ENCODE results near the gene EHD1. TPM values are rescaled to one million over a fixed set of nuclear protein-coding genes. Genes with fewer than 3 reads are reported as not detected.
A peak's percentile ranks its signal among the peaks of the same experiment; 100 is the strongest.

The EHD1 gene
- total and polyA plus RNA-seq, 2 of the 4 experiments (the other 2 are of a cell fraction): 107 to 209 TPM

DNA sequence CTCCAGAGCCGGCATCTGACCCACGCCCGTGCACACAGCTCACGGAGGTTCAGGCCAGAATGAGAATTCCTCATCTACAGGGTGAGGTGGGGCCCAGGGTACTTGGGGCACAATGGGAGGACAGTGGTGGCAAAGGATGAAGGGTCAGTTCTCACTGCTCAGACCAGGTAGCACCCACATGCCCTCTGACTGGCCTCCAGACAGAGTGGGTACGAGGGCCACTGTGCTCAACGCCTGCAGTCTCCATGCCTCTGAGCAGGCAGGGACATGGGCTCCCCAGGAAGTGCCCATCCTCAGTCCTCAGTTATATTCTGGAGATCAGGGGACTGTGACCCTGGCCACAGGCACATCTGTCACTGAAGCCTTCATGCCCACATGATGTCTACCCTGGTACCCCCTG, 20.9 kb downstream of the EHD1 start:
- DNase-seq: no peak
- H3K9ac ChIP-seq (ENCODE audit: low read depth, low read length): no peak overlapping the region
- in situ Hi-C loops (cut with MboI; ENCODE audit: low sequenced_read_pairs): no loop called here
- H2BK20ac ChIP-seq (ENCODE audit: low read depth, low read length): no peak overlapping the region
- peaks cover 11% of the 10 kb centered on the region for H4K20me1 ChIP-seq (ENCODE audit: insufficient read depth, low read length)
- H2AK9ac ChIP-seq (replicated peaks; ENCODE audit: low read depth, low read length, poor library complexity): peak overlapping the region; percentile 6
- H4K5ac ChIP-seq (ENCODE audit: low read depth, low read length): no peak overlapping the region
- peaks cover 33 to 85% of the 10 kb centered on the region in 2 experiments for H3K79me1 ChIP-seq (ENCODE audit: low read depth in 1 of 2, low read length in 2 of 2)
- no peak overlapping the region for H3K4me2 ChIP-seq (ENCODE audit: low read depth, low read length)
- peak overlapping the region; percentile 47 for H2AK5ac ChIP-seq (ENCODE audit: low read depth, low read length)
- dilution Hi-C loops (cut with HindIII; ENCODE audit: low sequenced_read_pairs, unreplicated experiment): no loop called here
- H3K36me3 ChIP-seq (ENCODE audit: control insufficient read depth, insufficient read depth, low read length): peaks cover 52% of the 10 kb centered on the region
- H3K4me3 ChIP-seq (ENCODE audit: insufficient read depth, low read depth, low read length): no peak overlapping the region
- no peak for ATAC-seq (ENCODE audit: low read depth)
- H2BK5ac ChIP-seq (ENCODE audit: low read depth, low read length, poor library complexity, severe bottlenecking): no peak overlapping the region
- no peak for TF ChIP-seq CHD1 (IDR thresholded peaks at IDR 0.05; ENCODE audit: low read depth, low read length)
- TF ChIP-seq RCOR1 (IDR thresholded peaks at IDR 0.05; ENCODE audit: insufficient replicate concordance, low read length): no peak
- no peak for TF ChIP-seq FOS (IDR thresholded peaks at IDR 0.05; ENCODE audit: low read depth, low read length)
- TF ChIP-seq, protein P1, sequence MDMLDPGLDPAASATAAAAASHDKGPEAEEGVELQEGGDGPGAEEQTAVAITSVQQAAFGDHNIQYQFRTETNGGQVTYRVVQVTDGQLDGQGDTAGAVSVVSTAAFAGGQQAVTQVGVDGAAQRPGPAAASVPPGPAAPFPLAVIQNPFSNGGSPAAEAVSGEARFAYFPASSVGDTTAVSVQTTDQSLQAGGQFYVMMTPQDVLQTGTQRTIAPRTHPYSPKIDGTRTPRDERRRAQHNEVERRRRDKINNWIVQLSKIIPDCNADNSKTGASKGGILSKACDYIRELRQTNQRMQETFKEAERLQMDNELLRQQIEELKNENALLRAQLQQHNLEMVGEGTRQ (IDR thresholded peaks at IDR 0.05; ENCODE audit: low read depth, low read length): no peak
- no peak for TF ChIP-seq MAZ (IDR thresholded peaks at IDR 0.05; ENCODE audit: borderline replicate concordance, low read depth, low read length)
- no peak for TF ChIP-seq RAD21 (IDR thresholded peaks at IDR 0.05; ENCODE audit: low read length)
- TF ChIP-seq NFE2L2 (IDR thresholded peaks at IDR 0.05; ENCODE audit: low read depth, low read length): no peak
- no peak for TF ChIP-seq MXI1 (IDR thresholded peaks at IDR 0.05; ENCODE audit: borderline replicate concordance, low read depth, low read length)
- TF ChIP-seq CEBPB (IDR thresholded peaks at IDR 0.05; ENCODE audit: low read depth, low read length): no peak
- TF ChIP-seq, protein P2, sequence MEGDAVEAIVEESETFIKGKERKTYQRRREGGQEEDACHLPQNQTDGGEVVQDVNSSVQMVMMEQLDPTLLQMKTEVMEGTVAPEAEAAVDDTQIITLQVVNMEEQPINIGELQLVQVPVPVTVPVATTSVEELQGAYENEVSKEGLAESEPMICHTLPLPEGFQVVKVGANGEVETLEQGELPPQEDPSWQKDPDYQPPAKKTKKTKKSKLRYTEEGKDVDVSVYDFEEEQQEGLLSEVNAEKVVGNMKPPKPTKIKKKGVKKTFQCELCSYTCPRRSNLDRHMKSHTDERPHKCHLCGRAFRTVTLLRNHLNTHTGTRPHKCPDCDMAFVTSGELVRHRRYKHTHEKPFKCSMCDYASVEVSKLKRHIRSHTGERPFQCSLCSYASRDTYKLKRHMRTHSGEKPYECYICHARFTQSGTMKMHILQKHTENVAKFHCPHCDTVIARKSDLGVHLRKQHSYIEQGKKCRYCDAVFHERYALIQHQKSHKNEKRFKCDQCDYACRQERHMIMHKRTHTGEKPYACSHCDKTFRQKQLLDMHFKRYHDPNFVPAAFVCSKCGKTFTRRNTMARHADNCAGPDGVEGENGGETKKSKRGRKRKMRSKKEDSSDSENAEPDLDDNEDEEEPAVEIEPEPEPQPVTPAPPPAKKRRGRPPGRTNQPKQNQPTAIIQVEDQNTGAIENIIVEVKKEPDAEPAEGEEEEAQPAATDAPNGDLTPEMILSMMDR (conservative IDR thresholded peaks at IDR 0.05; ENCODE audit: low read depth, low read length): no peak
- no peak for TF ChIP-seq RFX5 (IDR thresholded peaks at IDR 0.05; ENCODE audit: low read depth, low read length)
- no peak for TF ChIP-seq POLR2A (IDR thresholded peaks at IDR 0.05; ENCODE audit: low read depth, low read length)
- TF ChIP-seq SMC3 (IDR thresholded peaks at IDR 0.05; ENCODE audit: low read depth, low read length): no peak
- no peak for TF ChIP-seq MAFK (IDR thresholded peaks at IDR 0.05; ENCODE audit: low read depth, low read length)
- TF ChIP-seq, protein P3, sequence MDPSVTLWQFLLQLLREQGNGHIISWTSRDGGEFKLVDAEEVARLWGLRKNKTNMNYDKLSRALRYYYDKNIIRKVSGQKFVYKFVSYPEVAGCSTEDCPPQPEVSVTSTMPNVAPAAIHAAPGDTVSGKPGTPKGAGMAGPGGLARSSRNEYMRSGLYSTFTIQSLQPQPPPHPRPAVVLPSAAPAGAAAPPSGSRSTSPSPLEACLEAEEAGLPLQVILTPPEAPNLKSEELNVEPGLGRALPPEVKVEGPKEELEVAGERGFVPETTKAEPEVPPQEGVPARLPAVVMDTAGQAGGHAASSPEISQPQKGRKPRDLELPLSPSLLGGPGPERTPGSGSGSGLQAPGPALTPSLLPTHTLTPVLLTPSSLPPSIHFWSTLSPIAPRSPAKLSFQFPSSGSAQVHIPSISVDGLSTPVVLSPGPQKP (IDR thresholded peaks at IDR 0.05; ENCODE audit: borderline replicate concordance, low read depth, low read length): no peak
- TF ChIP-seq BHLHE40 (IDR thresholded peaks at IDR 0.05; ENCODE audit: low read depth, low read length): no peak
- H2AFZ ChIP-seq (replicated peaks; ENCODE audit: low read length, poor library complexity): no peak overlapping the region
- peak overlapping the region; percentile 9; the same call in 1 of the 3 replicates for H2BK15ac ChIP-seq (ENCODE audit: low read depth, low read length)
- H3K23ac ChIP-seq (ENCODE audit: low read depth, low read length): no peak overlapping the region; the same call in 1 of the 2 replicates
- H3K18ac ChIP-seq (ENCODE audit: low read depth, low read length): no peak overlapping the region
- 100% methylated on average over 1 of the region's 6 CpGs; no CpG with 5 or more reads in 1 of the 2 experiments for WGBS, 2 experiments (ENCODE audit: extremely low coverage in 2 of 2, insufficient read length in 1 of 2)
- H3K4me1 ChIP-seq (ENCODE audit: control insufficient read depth, insufficient read depth, low read length): peaks cover 29% of the 10 kb centered on the region
- H4K91ac ChIP-seq (ENCODE audit: insufficient read depth, low read depth, low read length): no peak overlapping the region
- no peaks in the 10 kb centered on the region for H3K27me3 ChIP-seq (ENCODE audit: control insufficient read depth, insufficient read depth, low read length)
- BruUV-seq (replicated peaks): no TSS peak
- H4K8ac ChIP-seq (ENCODE audit: low read depth in 2 of 2, low read length in 2 of 2): peak overlapping the region in 1 of 2 experiments; percentile 8; a peak in 1 of 4 replicates
- H3K56ac ChIP-seq (ENCODE audit: extremely low read depth, insufficient read depth, low read length): no peak overlapping the region
- peak overlapping the region; percentile 5; the same call in 1 of the 2 replicates for H2BK120ac ChIP-seq (ENCODE audit: low read depth, low read length)
- intact Hi-C loops (cut with micrococcal nuclease): no loop called here
- peak overlapping the region; percentile 3; the same call in 1 of the 2 replicates for H3K14ac ChIP-seq (replicated peaks; ENCODE audit: low read depth, low read length)
- no peaks in the 10 kb centered on the region for H3K9me3 ChIP-seq (ENCODE audit: control insufficient read depth, insufficient read depth, low read length)
- ChIA-PET POLR2A (ENCODE audit: unreplicated experiment) (no interaction called here), CTCF (no interaction called here)
- peaks cover 28% of the 10 kb centered on the region for H3K9me1 ChIP-seq (ENCODE audit: insufficient read depth, low read length)
- peak overlapping the region; percentile 19; the same call in 1 of the 2 replicates for H3K27ac ChIP-seq (ENCODE audit: insufficient read depth, low read length)
- H3K4ac ChIP-seq (ENCODE audit: low read depth, low read length): peak overlapping the region; percentile 11; the same call in 1 of the 2 replicates

Data from IMR-90 (cell line).